Adrenal gland (tissue), 12 donors: Measurements from ENCODE around the gene PNPLA8. TPM values are rescaled to one million over a fixed set of nuclear protein-coding genes. Genes with fewer than 3 reads are reported as not detected.

Experiments
- DNase-seq, 7 donors: peaks; one replicate each; pipeline ENCODE4 v3.0.0-alpha.2; 2019 to 2020
- H3K27ac ChIP-seq, 5 donors: fragments of 200-600 bp; sonication (generic) in 4 of 5; 1 replicate in 3 of 5; 2 replicates in 2 of 5; pipeline versions ENCODE4 v1.5.1 to v1.8.0; 2016 to 2020; ENCODE audit warnings: mild to moderate bottlenecking in 1 of 5
- H3K27me3 ChIP-seq: fragments of 200-600 bp; 2 replicates; pipeline ENCODE4 v1.8.0; 2021
- H3K36me3 ChIP-seq, 2 donors: fragments of 200-600 bp; replicated peaks in 1 of 2; 1 replicate in 1 of 2; 2 replicates in 1 of 2; pipeline versions ENCODE4 v1.5.1 to v1.8.0; 2018 to 2022
- H3K4me1 ChIP-seq, 2 donors: fragments of 200-600 bp; replicated peaks in 1 of 2; 1 replicate in 1 of 2; 2 replicates in 1 of 2; pipeline versions ENCODE4 v1.5.1 to v1.8.0; 2018 to 2021
- H3K4me3 ChIP-seq, 4 donors: fragments of 200-600 bp; sonication (generic) in 3 of 4; one replicate each; pipeline ENCODE4 v1.5.1; 2016 to 2018
- H3K9me3 ChIP-seq, 3 donors: fragments of 200-600 bp; sonication (generic) in 1 of 3; replicated peaks in 1 of 3; 1 replicate in 2 of 3; 2 replicates in 1 of 3; pipeline versions ENCODE4 v1.5.1 to v1.8.0; 2016 to 2021
- POLR2A ChIP-seq, 2 donors: fragments of 450-650 bp; IDR thresholded peaks; one replicate each; pipeline ENCODE4 v1.6.1; 2017; ENCODE audit warnings: antibody characterized with exemption in 2 of 2, mild to moderate bottlenecking in 2 of 2, moderate library complexity in 1 of 2
- WGBS, 4 donors: extraction: QIAGEN DNeasy Blood & Tissue Kit in 2 of 4; methylation state at CpG; one replicate each; pipeline versions ENCODE4 v1.1.5 to v1.1.7; 2013 to 2017; 5-methylcytosine and 5-hydroxymethylcytosine counted together
- intact Hi-C, 2 donors: fragments of 100-400 bp; cut with DNase I; formaldehyde crosslinking; loops; one replicate each; pipeline versions ENCODE4 v1.14.1 to v1.15.0; 2022 to 2023
- polyA plus RNA-seq, 3 donors: library from polyadenylated mRNA; stranded (reverse); fragments of 200-250 nt in 2 of 3; fragments of 350-450 nt in 1 of 3; fragmentation: Illumina TruSeq in 1 of 3; extraction: RNeasy Lipid Tissue Mini Kit (QIAGEN cat#74804) in 1 of 3; gene quantifications; one replicate each; pipeline ENCODE4 v1.2.3, GENCODE V29; 2013 to 2014
- total RNA-seq, 9 donors: library from RNA; depleted of rRNA in 4 of 9; stranded (reverse); fragments of >200 nt in 4 of 9; fragments of 120-200 nt in 1 of 9; fragmentation: NEBNext Ultra II Directional in 1 of 9; extraction: Animal tissue kit (Norgen Biotek cat#: 25700) in 1 of 9; gene quantifications; one replicate each; pipeline versions ENCODE4 v1.1.0 to v1.2.4, GENCODE V29; 2013 to 2023
- TF ChIP-seq, protein P1 (sequence below), 6 experiments: fragments of 450-650 bp in 4 of 6; fragments of 200-600 bp in 2 of 6; sonication (generic) in 1 of 6; IDR thresholded peaks; 1 replicate in 5 of 6; 2 replicates in 1 of 6; pipeline versions ENCODE4 v1.5.1 to v1.8.0; 2016 to 2021; ENCODE audit warnings: antibody characterized with exemption in 6 of 6, mild to moderate bottlenecking in 2 of 6, moderate library complexity in 1 of 6
- donor health status: healthy with polysubstance abuse.
- donor health status: Bipolar disorder and iron deficiency.
- donor health status: DM: yes; HTN: yes; CAD: no.
- donor health status: DM: no; HTN: no; CAD: no.
- donor health status: DM: no; HTN: no; CAD: no.
- donor health status: DM: yes; HTN: yes; CAD: no.

Gene PNPLA8
- total and polyA plus RNA-seq, 12 donors, result 17.9 to 131 (median 50.5) TPM

DNA sequence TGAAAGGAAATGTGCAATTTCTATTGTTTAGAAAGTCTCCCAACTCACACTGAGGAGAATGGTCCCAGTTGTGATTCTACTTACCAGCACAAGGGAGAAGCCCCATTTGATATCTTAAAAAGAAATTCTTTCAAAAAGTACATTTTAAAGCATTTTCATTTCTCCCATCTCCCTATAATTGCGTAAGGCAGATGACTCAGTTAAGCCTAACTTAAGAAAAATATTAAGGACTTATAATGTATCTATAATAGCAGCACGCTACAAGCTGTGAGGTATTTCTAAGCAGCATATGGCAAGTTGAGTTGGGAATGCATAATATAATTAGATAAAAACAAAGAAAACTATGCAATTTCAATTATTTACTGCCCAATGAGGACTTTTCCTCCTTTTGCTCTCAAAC is 61.2 kb downstream of the PNPLA8 start:
- no peak overlapping the region for H3K27ac ChIP-seq
- H3K36me3 ChIP-seq, result no peaks in the 10 kb centered on the region
- 92 to 97% (median 93%) methylated on average over 2 of the region's 2 CpGs for WGBS, 4 donors
- no peak for TF ChIP-seq POLR2A (IDR thresholded peaks at IDR 0.05)
- TF ChIP-seq, protein P1, sequence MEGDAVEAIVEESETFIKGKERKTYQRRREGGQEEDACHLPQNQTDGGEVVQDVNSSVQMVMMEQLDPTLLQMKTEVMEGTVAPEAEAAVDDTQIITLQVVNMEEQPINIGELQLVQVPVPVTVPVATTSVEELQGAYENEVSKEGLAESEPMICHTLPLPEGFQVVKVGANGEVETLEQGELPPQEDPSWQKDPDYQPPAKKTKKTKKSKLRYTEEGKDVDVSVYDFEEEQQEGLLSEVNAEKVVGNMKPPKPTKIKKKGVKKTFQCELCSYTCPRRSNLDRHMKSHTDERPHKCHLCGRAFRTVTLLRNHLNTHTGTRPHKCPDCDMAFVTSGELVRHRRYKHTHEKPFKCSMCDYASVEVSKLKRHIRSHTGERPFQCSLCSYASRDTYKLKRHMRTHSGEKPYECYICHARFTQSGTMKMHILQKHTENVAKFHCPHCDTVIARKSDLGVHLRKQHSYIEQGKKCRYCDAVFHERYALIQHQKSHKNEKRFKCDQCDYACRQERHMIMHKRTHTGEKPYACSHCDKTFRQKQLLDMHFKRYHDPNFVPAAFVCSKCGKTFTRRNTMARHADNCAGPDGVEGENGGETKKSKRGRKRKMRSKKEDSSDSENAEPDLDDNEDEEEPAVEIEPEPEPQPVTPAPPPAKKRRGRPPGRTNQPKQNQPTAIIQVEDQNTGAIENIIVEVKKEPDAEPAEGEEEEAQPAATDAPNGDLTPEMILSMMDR (IDR thresholded peaks at IDR 0.05), result no peak
- intact Hi-C loops, result no loop called here
- no peak for DNase-seq
- H3K4me3 ChIP-seq, result no peak overlapping the region
- H3K4me1 ChIP-seq, result peaks cover 0 to 14% of the 10 kb centered on the region in 2 donors
- H3K9me3 ChIP-seq, result no peaks in the 10 kb centered on the region
- no peaks in the 10 kb centered on the region for H3K27me3 ChIP-seq

DNA sequence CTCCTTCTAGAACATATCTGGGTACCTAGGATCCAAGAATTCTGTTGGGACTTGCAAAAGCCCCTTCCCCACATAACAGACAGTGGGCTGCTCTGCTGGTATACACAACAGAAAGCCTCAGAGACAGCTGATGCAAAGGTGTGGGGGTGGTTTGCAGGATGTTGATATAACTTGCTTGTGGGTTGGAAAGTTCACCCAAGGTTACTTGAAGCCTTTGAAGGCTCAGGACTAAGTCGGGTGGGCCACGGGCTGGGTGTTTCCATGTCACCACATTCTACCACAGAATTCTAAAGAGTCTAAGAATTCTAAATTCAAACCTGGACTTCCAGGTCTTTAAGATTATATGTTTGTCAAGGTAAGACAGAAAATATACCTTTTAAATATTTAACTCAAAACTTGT is 62.3 kb downstream of the PNPLA8 start:
- DNase-seq, result no peak
- WGBS, 4 donors, result 52 to 96% (median 66%) methylated on average over 2 of the region's 2 CpGs
- intact Hi-C loops, result no loop called here

DNA sequence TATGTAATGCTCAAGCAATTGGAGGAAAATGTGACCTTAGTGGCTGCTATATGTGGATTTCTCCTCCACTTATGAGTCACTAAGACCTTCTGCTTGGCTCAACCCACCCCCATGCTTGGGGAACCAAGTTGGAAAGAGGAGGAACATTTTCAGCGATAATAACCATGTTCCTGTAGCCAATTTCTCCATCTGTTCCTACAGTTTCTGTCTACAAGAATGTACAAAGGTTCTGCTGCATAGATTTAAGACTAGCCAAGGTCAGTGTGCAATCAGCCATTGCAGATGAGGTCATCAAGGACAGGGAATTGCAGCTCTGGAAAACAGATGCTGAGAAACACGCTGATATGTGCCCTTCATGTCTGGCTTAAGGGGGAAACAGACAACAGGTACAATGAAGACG is 64.1 kb downstream of the PNPLA8 start:
- H3K4me3 ChIP-seq, result no peak overlapping the region
- peak overlapping the region in 4 of 5 donors; percentile 27 to 83 (median 48) for H3K27ac ChIP-seq
- H3K9me3 ChIP-seq, result no peaks in the 10 kb centered on the region
- TF ChIP-seq, protein P1 (IDR thresholded peaks at IDR 0.05), result no peak
- TF ChIP-seq POLR2A (IDR thresholded peaks at IDR 0.05), result no peak
- H3K36me3 ChIP-seq, result no peaks in the 10 kb centered on the region
- WGBS, 4 donors, result 34 to 44% (median 41%) methylated on average over 3 of the region's 3 CpGs
- H3K4me1 ChIP-seq, result peaks cover 0 to 15% of the 10 kb centered on the region in 2 donors
- no peaks in the 10 kb centered on the region for H3K27me3 ChIP-seq
- intact Hi-C loops, result no loop called here
- peak; percentile 35 to 70 (median 53) for DNase-seq

More for the DNA sequence above, 62.3 kb downstream of the PNPLA8 start:
- Histone ChIP-seq H3K36me3 (no peaks in the 10 kb centered on the region), H3K4me3 (no peak overlapping the region), H3K27me3 (no peaks in the 10 kb centered on the region), H3K4me1 (peaks cover 0 to 15% of the 10 kb centered on the region in 2 donors), H3K27ac (no peak overlapping the region), H3K9me3 (no peaks in the 10 kb centered on the region)
- TF ChIP-seq, protein P1 (IDR thresholded peaks at IDR 0.05), result no peak
- TF ChIP-seq POLR2A (IDR thresholded peaks at IDR 0.05), result no peak

DNA sequence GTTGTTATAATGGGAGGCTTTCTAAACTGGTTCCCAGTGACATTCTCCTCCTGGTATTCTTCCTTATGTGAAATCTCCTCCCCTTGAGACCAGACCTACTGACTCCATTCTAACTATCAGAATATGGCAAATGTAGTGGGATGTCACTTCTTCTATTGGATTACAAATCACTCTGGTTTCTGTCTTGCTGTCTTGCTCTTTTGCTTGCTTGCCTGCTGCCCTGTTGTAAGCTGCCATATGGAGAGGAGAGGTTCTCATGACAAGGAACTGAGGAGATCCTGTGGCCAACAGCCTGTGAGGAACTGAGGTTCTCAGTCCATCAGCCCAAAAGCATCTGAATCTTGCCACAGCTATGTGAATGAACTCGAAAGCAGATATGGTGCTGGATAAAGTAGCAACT is 65.0 kb downstream of the PNPLA8 start:
- no peak for DNase-seq
- Histone ChIP-seq H3K4me1 (peaks cover 0 to 15% of the 10 kb centered on the region in 2 donors), H3K9me3 (no peaks in the 10 kb centered on the region), H3K36me3 (no peaks in the 10 kb centered on the region), H3K4me3 (no peak overlapping the region), H3K27ac (peak overlapping the region in 3 of 5 donors; percentile 40 to 83 (median 56)), H3K27me3 (no peaks in the 10 kb centered on the region)
- intact Hi-C loops, result no loop called here
- 88 to 92% (median 90%) methylated on average over 1 of the region's 1 CpG for WGBS, 4 donors
- TF ChIP-seq POLR2A (IDR thresholded peaks at IDR 0.05), result no peak
- TF ChIP-seq, protein P1 (IDR thresholded peaks at IDR 0.05), result no peak
